Globus pallidus (tissue), 1 donor: ENCODE data around the gene DLGAP4.
A peak's percentile ranks its signal among the peaks of the same experiment; 100 is the strongest.

Source experiments
- DNase-seq: peaks from one replicate; pipeline ENCODE4 v3.0.0-alpha.2; 2015; ENCODE audit warnings: low spot score

DLGAP4 gene

DNA sequence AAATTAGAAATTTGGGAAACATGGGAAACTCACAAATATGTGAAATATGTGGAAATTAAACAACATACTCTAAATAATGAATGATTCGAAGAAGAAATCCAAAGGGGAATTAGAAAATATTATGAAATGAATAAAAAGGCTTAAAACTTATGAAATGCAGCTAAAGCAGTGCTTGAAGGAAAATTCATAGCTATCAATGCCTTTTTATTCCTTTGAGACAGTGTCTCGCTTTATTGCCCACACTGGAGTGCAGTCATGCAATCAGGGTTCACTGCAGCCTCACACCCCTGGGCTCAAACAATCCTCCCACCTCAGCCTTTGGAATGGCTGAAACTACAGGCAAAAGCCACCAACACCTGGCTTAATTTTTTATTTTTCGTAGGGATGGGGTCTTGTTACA is 259.4 kb downstream of the DLGAP4 start:
- no peak for DNase-seq

DNA sequence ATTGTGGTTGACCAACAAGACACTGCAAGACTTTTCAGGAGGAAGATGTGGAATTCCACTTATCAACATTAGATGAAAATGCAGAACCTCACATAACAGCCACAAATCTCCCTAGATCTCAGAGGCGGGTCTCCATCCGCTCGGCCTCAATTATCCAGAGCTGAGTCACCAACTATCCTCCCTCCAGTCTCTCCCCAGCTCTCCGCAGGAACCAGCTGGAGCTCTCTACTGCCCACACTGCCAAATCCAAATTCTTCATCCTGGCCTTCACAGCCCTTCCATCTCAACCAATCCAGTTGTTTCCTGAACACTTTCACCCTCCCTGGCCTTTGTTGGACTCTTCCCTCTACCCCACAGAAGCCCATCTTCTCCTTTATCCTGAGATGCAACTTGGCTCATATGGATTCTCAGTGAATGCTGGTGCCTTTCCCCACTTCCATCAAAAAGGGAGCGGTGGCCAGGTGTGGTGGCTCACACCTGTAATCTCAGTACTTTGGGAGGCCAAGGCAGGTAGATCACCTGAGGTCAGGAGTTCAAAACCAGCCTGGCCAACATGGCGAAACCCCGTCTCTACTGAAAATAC is 263.8 kb downstream of the DLGAP4 start:
- DNase-seq: no peak

DNA sequence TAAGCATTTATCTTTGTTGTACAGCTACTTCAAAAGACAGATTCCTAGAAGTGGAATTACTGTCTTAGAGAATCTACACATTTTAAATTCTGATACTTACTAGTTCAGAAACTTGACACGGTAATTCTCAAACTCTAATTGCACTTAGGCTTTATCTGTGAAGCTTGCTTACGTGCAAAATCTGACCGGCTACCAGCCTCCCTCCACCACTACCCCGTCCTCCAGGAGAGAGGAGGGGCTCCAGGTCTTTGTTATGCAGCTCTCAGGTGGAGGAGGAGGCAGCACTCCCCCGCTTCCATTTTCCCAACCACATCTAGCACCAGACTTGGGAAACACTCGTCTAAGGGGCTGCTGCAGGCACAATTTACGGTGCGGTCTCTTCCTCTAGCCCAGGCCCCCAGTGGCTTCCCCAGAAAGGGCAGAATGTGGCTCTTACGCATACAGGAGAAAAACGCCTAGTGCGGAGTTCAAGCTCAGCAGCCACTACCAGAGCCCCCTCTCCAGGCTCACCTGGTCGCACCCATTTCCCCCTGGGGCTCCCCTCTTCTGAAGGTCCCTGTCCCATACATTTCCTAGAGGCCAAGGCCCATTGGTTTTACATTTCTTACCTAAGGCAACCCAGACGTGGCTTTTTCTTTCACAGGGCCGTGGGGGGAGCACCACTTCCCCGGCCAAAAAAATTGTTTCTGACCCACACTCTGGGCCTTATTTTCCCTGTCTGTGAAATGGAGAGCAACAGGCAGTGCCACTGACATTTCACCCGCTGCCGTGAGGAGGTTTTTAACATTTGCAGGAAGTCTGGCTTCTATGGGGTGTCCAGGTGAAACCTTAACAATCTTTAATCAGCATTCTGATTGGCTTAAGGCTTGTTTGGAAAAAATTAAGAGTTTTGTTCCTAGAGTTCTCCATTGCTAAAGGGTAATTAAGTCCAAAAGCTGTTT is 265.7 kb downstream of the DLGAP4 start:
- no peak for DNase-seq

DNA sequence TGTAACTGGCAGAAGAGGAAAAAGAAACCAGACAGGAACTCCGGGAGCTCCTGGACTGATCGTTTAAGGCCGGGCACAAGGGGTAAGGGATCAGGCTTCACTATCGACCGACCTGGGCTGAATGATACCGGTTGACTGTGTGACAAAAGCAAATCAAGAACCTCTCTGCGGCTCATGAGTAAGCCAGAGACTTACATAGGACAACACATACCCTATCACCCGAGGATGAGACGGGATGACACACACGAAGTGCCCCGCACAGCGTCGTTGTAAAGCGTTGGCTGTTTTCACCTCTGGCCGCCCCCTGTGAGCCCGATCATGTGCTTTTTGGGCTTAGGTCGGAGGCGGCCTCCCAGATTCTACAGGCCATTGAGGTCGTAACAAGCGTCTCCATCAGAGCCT is 266.6 kb downstream of the DLGAP4 start:
- no peak for DNase-seq

DNA sequence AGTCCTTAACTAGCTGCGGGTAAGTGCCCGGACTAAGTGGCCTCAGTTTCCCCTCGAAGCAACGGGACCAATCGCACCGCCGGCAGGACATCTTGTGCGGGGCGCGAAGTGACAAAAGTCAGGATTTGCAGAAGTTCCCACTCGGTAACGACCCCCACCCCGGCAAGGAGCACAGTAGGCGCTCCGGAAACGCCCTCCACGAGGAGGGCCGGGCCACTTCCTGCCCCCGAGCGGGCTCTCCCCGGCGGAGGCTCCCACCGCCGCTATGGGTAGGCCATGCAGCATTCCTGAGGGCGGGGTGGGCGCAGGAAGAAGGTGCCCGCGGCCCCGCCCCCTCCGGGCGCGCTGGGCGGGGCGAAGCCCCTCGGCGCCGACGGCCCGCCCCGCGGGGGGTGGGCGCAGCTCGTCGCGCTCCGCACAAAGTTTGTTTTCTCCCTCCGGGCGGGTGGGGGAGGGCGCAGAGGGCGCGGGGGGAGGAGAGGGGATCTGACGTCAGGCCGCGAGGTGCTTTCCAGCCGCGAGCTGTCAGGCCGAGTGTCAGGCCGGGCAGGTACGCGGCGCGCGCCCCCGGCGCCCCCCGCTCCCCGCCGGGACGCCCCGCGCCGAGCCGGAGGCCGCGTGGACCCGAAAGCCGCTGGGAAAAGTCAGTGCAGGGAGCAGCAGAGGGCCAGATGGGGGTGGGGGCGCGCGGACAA is 267.1 kb downstream of the DLGAP4 start, which contains the start of gene TGIF2:
TSS of gene TGIF2 (plus strand) at position 495 of the 695 bp plus-strand sequence. CDS start 5,178 bp downstream, outside the sequence.
- DNase-seq: peak; percentile 38

DNA sequence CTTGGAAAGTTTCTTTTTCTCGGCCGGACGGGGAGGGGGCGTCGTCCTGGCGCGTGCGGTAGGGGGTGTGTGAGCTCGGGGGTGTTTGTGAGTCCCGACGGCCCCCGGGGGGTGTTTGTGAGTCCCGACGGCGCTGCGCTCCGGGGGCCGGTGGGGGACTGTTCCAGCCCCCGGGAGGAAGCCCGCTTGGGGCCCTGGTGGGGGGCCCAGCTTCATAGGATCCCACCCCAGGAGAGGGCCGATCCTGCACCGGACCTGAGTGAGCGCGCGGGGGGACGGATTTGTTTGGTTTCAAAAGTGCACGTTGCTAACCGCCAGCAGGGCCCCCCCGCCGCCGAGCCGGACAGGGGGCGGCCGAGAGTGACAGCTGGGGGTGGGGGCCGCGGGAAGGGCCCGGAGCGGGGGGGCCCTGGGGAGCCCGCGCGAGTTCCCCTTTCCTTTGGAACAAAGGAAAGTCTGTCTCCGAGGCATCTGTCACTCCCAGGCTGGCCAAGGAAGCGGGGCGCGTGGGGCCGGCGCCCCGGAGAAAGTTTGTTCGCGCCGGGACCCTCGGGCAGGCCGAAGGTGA is 267.7 kb downstream of the DLGAP4 start:
- peak; percentile 50 for DNase-seq

DNA sequence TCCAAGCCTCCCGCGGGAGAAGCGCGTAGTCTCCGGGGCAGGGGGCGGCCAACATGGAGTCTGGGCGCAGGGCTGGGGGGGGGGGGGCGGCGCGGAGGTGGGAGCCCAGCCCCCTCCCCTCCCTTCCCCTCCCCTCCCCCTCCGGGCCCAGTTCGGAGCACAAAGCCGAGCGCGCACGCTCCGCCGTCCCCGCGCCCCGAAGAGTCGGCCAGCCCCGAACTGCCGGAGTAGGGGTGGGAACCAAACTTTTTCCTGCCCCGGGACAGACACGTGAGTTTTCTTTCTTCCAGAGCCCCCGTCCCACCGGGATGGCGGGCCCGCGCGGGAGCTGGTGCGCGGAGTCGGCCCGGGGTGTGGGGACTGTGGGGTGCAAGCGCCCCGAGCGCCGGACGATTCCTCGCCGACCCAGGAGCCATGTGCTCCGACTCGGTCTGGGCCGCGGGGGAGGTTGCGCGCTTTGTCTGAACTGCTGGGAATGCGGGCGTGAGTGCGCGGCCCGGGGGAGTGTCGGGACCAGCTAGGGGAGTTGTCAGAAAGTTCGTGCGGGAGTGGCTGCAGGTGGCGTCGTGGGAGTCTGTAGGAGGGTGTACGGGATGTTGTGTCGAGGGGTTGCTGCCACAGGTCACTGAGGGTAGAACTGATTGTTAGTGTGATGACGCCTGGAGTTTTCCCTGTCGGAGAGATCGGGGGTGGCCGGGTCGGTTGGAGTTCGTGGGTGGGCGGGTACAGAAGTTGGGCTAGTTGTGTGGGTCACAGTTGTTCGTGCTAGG is 268.4 kb downstream of the DLGAP4 start:
- no peak for DNase-seq

DNA sequence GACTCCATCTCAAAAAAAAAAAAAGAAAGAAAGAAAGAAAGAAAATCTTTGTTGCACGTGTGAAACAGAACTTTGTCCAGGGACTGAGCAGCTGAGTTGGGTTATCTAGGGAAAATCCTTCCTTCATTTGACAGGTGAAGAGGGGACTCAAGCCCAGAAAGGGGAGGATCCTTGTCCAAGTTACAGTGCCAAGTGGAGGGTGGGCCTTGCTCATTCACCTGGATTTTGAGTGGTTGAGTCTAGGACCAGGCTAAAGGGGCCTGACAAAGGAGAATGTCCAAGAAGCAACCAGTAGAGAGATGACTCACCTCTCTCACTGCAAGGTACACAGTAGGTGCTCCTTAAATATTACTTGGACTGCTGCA is 269.9 kb downstream of the DLGAP4 start:
- DNase-seq: no peak
